ENCODE results near the gene A2ML1.
"Not testable (repeated sequence)": the region's sequence is repeated elsewhere in the genome, so short reads cannot be mapped to it uniquely, and the experiment has no call there.

The A2ML1 gene

DNA sequence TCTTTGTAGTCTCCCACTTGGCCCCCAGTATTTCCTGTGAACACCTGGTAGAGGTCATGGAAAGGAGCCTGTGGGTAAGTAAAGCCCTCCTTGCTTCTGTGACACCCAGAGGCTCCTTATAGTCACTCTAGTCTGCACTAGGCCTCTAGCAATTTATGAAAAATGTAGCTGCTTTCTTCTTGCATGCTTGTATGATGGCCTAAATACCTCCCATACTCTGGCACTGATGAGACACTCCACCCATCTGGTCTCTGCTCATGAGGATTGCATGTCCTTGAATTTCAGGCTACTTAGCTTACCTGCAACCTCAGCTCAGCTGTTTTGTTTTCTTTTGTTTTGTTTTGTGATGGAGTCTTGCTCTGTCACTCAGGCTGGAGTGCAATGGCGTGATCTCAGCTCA is 4.6 kb upstream of the A2ML1 start:
- no peak for DNase-seq (ENCODE audit: low read depth)

DNA sequence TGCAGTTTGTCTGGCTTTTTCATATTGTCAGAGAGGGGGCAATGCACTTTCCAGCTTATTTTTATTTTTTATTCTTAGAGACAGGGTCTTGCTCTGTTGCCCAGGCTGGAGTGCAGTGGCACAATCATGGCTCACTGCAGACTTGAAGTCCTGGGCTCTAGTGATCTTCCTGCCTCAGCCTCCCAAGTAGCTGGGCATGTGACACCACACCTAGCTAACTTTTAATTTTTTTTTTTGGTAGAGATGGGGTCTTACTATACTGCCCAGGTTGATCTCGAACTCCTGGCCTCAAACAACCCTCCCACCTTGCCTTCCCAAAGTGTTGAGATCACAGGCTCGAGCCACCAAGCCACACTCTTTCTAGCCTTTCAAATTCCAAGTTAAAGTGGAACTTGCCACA is 3.9 kb upstream of the A2ML1 start:
- DNase-seq (ENCODE audit: low read depth), result no peak

DNA sequence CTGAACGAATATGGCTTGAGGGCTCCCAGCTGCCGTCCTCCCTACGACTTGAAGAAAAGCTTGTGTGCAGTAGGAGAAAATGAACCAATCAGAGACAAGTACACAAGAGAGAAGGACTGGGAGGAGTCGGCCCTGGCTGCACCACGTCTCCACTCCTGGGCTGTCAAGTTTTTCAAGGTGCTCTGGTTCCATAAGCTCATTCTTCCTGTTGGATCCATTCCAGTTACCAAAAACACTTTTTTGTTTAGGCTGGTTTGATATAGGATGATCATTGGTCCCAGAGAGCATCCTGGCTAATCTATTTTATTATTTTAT is 2.8 kb upstream of the A2ML1 start:
- no peak for DNase-seq (ENCODE audit: low read depth)

DNA sequence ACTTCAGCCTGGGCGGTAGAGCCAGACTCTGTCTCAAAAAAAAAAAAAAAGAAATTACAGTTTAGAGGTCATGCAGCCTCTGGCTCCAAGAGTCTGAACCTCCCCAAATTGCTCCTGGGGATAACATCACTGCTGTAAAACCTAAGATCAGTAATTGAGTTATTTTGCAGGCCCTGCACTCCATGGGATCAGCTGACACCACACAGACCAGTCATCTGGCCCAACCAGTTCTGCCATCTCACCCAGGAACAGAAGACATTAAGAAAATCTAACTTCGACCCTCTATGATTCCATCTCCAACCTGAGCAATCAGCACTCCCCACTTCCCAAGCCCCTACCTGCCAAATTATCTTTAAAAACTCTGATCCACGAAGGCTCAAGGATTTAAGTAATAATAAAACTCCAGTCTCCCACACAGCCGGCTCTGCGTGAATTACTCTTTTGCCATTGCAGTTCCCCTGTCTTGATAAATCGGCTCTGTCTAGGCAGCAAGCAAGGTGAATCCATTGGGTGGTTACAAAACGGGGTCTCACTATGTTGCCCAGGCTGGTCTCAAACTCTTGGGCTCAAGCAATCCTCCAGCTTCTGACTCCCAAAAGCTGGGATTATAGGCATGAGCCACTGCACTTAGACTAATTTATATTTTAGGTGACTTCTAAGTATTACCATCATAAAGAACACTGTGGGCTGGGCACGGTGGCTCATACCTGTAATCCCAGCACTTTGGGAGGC is 1.6 kb upstream of the A2ML1 start:
- not testable (repeated sequence) for DNase-seq (ENCODE audit: low read depth)

DNA sequence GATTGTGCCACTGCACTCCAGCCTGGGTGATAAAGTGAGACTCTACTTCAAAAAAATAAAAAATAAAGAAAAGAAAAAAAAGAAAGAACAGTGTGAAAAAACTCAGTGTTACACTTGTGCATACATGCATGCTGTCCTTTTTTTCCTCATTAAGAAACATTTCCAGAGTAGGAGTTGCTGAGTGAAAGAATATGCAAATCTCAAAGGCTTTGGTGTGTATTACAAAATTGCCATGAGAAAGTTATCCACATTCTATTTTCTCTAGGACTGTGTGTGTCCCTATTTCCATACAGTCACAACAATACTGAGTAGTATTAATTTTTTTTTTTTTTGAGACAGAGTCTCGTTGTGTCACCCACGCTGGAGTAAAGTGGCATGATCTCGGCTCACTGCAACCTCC is 830 bp upstream of the A2ML1 start:
- DNase-seq (ENCODE audit: low read depth), result no peak

DNA sequence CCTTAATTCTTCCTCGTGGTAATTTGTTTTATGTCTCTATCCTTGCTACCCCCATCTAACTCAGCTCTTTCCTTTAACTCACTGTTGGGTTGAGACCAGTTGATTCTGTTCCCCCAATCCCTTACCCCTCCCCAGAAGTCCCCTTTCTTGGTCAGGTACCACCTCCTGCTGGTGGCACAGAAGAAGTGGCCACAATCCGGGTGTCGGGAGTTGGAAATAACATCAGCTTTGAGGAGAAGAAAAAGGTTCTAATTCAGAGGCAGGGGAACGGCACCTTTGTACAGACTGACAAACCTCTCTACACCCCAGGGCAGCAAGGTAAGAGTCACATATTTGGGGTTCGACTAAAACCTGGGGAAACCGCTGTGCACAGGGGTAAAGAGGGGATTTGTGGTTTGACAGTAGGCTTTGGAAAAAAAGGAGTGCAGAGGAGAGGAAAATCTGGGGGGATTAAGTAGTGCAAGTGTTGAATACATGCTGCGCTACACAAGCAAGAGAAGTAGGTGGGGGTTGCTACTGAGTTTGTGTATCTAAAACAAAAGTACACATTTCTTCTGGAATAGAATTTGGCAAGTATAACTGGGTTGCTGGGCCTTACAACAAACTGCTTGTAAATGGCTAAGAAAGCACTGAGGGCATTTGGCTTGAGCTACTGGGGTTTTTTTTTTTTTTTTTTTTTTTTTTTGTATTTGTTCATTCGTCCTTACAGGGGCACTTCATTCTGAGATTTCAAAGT is 1.3 kb downstream of the A2ML1 start:
- DNase-seq (ENCODE audit: low read depth), result peak; percentile 33

DNA sequence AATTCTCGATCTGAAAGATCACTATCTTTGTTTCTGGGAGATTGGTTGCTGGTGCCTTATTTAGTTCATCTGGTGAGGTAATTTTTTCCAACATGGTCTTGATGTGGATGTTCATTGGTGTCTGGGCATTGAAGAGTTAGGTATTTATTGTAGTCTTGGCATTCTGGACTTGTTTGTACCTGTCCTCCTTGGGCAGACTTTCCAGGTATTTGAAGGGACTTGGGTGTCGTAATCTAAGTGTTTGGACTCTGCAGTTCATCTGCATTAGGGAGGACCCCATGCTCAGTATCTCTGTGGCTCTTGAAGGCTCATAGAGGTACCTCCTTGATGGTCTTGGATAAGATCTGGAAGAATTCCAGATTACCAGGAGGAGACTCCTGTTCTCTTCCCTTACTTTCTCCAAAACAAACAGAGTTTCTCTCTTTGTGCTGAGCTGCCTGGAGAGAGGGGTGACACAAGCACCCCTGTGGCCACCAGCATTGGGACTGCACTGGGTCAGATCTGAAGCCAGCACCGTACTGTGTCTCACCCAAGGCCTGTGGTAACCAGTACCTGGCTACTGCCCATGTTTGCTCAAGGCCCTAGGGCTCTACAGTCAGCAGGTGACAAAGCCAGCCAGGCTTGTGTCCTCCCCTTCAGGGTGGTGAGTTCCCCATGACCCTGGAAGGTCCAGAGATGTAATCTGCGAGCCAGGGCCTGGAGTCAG is 5.3 kb downstream of the A2ML1 start:
- DNase-seq (ENCODE audit: low read depth), result no peak

DNA sequence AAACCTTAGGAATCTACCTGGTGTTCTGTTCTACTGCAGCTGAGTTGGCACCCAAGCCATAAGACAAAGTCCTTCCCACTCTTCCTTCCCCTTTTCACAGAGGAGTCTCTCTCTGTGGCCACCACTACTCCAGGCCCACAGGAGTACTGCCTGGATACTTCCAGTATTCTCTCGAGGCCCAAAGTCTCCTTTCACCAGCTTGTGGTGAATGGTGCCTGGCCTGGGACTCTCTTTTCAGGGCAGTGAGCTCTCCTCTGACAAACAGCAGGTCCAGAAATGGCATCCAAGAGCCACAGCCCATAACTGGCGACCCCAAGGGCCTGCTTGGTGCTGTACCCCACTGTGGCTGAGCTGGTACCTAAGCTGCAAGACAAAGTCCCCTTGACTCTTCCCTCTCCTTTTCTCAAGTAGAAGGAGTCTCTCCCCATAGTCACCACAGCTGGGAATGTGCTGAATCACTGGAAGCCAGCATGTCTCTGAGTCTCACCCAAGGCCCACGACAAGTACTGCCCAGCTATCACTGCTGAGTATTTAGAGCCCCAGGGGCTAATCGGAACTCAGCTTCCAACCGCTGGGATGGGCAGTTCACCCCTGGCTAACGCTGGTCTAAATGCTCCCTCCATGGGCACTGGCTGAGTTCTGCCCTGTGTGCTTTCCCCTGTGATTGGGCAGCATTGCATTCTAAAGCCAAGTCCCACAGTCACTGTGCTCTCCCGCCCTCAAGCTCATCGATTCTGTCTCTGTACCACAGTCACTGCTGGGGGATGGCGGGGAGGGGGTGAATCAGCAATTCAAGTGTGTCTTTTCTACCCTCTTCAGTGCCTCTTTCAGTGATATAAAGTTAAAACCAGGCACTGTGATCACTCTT is 6.1 kb downstream of the A2ML1 start:
- DNase-seq (ENCODE audit: low read depth), result no peak

DNA sequence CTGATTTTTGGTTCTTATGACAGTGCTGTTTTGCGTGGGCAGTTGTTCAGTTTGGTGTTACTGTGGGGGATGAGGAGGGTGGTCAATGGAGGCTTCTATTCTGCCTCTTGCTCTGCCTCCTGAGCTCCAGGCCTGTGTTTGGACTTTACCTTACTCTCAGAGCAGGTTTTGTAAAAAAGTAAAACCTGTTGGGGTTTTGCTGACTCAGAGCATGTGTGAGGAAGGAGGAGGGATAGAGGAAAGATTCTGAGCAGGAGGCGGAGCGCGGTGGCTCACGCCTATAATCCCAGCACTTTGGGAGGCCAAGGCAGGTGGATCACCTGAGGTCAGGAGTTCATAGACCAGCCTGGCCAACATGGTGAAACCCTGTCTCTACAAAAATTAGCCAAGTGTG is 6.7 kb downstream of the A2ML1 start:
- DNase-seq (ENCODE audit: low read depth), result no peak

DNA sequence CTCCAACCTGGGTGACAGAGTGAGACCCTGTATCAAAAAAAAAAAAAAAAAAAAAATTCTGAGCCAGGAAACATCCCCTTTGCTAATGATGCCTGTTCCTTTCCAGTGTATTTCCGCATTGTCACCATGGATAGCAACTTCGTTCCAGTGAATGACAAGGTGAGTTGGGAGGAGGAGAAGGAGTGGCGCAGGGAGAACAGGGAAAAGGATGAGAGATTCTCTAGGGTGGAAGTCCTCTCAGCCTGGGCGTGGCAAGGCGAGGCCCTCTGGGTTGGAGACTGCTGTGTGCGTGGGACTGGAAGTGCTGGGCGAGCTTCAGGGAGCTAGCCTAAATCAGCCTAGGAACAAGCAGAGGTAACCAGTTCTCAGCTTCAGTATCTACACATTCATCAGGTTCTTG is 7.2 kb downstream of the A2ML1 start:
- no peak for DNase-seq (ENCODE audit: low read depth)

DNA sequence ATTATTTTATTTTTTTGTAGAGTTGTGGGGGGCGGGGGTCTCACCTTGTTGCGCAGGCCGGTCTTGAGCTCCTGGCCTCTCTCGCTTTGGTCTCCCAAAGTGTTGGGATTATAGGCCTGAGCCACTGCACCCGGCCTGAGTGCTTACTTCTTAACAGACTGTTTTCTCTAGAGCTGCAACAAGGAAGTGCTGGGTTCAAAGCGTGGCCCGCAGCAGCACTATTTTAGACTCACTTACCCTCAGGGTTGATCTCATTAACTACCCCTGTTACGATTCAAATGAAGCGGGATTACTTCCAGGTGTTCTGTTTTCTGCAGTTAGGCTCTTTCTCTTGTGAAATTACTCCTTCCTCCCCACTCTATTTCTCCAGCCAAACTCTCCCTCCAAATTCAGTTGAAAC is 8.7 kb downstream of the A2ML1 start:
- DNase-seq (ENCODE audit: low read depth), result no peak

DNA sequence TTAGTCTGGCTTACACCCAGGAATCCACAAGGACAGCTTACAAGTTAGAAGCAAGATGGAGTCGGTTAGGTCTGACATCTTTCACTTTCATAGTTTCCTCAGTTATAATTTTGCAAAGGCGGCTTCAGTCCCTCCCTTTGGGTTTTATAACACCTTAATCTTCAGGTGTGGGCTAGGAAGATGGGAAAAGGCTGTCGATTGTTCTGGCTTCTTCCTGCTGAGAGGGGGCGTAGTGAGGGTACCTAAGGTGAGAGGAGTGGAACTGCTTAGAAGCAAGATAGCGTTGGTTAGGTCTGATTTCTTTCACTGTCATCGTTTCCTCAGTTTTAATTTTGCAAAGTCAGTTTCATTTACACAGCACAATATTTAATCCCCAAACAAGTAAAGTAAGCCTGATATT is 10.1 kb downstream of the A2ML1 start:
- no peak for DNase-seq (ENCODE audit: low read depth)

DNA sequence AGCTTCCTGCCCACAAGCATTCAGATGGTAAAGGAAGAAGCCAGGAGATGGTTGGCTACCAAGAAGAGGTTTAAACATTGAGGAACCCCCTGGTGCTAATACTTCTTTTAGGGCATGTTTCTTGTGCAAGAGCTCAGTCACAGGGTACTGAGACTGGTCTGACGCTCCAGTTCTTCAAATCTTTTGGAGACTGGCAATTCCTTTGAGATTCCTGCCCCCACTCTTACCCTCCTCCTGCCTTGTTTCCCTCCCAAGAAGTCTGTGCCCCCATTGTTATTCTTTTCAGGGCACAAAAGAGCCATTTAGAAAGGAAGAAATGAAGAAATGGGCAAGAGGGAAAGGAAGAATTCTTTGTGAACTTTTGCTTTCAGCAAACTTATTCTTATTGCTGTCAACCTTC is 11.8 kb downstream of the A2ML1 start:
- no peak for DNase-seq (ENCODE audit: low read depth)

DNA sequence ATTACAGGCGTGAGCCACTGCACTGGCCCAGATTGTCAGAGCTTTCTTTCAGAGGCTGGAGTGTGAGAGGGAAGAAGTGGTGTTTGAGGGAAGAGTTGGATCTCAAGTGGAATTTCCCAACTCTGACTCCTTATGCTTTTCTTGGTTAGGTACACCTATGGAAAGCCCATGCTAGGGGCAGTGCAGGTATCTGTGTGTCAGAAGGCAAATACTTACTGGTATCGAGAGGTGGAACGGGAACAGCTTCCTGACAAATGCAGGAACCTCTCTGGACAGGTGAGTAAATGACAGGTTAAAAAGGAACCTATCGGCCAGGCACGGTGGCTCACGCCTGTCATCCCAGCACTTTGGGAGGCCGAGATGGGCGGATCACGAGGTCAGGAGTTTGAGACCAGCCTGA is 14.9 kb downstream of the A2ML1 start:
- no peak for DNase-seq (ENCODE audit: low read depth)

DNA sequence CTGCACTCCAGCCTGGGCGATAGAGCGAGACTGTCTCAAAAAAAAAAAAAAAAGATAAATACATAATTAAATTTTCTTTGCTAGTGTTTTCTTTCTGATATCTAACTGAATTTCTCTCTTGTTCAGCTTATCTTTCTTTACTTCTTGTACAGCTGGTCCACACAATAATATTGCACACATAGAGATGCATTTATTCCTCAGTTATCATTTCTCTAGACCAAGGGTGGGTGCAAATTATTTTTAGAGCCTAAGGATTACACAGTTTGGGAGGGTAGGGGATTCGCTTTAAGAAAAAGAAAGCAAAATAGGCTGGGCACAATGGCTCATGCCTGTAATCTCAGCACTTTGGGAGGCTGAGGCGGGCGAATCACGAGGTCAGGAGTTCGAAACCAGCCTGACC is 17.9 kb downstream of the A2ML1 start:
- DNase-seq (ENCODE audit: low read depth), result no peak

DNA sequence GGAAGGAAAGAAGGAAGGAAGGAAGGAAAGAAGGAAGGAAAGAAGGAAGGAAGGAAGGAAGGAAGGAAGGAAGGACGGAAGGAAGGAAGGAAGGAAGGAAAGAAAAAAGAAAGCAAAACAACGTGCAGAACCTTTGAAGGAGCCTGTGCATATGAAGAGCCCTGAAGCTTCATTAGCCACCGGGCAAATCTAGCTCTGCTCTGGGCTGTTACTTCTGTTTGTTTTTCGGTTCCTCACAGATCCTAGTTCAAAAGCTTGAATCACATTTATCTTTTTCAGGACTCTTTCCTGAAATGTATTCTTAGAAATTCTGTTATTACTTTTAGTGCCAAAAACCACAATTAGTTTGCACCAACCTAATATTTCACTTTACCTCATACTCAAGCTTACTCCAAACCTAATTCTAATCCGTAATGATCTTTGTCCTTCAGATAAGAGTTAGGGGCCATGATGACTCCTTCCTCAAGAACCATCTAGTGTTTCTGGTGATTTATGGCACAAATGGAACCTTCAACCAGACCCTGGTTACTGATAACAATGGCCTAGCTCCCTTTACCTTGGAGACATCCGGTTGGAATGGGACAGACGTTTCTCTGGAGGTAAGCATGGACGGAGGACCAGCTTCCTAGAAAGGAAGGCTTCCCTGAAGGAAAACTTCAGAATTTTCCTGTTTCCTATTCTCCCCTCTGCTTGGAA is 18.7 kb downstream of the A2ML1 start:
- DNase-seq (ENCODE audit: low read depth), result no peak

DNA sequence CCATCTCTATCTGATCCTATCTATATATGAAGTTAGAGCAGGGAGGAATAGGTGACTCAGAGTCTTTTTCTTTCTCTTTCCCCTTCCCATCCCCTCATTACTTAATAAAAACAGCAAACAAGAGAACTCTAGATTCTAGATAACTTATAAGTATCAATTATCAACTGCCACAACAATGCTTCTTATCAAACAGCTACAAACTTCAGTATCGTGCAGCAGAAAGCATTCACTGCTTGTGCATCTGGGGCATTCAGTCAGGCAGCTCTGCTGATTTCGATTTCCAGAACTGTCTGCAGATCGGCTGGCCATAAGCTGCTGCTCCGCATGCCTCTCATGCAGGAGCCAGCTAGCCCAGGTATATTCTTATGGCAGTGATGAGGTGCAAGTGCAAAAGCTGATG is 19.4 kb downstream of the A2ML1 start:
- no peak for DNase-seq (ENCODE audit: low read depth)

DNA sequence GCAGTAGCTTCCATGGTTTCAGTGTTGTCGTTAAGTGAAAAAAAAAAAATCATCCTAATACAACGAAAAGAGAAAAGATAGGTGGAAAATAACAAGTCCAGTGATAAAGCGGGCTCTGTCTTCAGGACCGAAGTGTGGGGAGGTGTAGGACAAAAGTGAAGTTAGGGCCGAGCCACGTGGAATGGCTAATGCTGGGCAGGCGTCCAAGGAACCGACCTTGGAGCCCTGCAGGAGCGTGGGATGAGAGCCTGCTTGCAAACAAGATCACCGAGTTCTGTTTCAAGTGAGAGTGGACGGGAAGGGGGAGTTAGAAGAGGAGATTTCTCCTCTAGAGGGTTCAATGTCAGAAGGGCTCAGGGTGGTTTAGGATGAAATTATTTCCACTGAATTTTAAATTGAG is 22.2 kb downstream of the A2ML1 start:
- peak; percentile 41 for DNase-seq (ENCODE audit: low read depth)

DNA sequence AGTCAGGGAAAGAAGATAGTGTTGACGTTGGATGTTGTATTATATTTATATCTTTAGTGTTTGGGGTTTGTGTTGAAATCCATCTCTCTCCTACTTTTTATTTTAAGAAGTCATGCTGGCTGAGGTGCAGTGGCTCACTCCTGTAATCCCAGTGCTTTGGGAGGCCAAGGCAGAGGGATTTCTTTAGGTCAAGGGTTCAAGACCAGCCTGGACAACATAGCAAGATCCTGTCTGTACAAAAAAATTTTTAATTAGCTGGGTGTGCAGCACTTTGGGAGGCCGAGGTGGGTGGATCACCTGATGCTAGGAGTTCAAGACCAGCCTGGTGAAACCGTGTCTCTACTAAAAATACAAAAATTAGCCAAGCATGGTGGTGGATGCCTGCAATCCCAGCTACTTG is 23.9 kb downstream of the A2ML1 start:
- no peak for DNase-seq (ENCODE audit: low read depth)

DNA sequence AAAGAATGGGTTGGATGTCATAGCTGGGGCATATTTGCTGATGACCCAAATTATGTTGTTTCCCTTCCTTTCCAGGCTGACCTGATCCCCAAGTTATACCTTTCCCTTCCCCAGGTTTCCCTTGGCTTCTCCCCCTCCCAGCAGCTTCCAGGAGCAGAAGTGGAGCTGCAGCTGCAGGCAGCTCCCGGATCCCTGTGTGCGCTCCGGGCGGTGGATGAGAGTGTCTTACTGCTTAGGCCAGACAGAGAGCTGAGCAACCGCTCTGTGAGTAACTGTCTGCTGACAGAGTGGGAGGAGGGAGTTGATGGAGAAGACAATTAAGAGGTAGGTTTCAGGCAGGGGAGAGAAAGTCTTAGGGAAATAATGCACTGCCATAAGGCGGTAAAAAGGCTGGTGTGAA is 25.0 kb downstream of the A2ML1 start:
- no peak for DNase-seq (ENCODE audit: low read depth)

DNA sequence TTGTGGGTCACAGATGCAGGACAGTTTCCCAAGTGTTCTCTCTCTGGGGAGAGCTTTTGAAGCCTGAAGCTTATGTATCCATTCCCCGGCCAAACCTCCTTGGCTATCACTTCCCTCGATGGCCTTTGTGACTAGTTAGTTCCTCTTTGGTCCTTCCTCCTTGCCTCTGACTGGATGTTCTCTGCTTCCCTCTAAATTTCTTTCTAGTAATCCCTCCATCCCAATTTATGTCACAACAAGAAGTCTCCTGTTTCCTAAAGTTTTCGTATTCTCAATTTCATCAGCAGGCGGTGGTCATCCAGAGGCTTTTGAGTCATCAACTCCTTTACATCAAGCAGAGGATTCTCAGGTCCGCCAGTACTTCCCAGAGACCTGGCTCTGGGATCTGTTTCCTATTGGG is 27.5 kb downstream of the A2ML1 start:
- no peak for DNase-seq (ENCODE audit: low read depth)

DNA sequence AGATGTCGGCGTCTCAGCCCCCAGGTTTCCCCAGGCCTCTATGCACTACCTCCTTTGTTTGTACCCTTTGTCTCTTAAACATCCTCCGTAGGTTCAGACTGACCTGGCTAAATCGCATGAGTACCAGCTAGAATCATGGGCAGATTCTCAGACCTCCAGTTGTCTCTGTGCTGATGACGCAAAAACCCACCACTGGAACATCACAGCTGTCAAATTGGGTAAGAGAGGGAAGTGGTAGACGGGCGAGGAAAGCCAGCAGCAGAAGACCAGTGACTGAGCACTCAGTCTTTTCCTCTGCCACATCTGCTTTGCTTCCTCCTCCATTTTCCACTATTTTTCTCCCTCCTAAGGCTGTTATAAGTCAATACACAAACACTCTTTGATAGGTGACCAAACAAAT is 29.7 kb downstream of the A2ML1 start:
- DNase-seq (ENCODE audit: low read depth), result no peak
